GM12891 (cell line): ENCODE data around the gene LNX2.

Experiments
- DNase-seq: peaks from one replicate; pipeline ENCODE4 v3.0.0; 2011; ENCODE audit warnings: low spot score; ENCODE audit not compliant: insufficient read length
- FAIRE-seq: peaks from 2 replicates; lab custom pipeline; 2011; peaks lifted over from hg19 to GRCh38; lab: Jason Lieb, UNC
- PAX5 ChIP-seq: IDR thresholded peaks from 2 replicates; pipeline ENCODE4 v1.6.1; 2011; ENCODE audit warnings: low read length, moderate library complexity, mild to moderate bottlenecking; ENCODE audit not compliant: insufficient read depth, severe bottlenecking
- POLR2A ChIP-seq: IDR thresholded peaks from 2 replicates; pipeline ENCODE4 v1.6.1; 2011; ENCODE audit warnings: low read depth, low read length, control low read depth
- POLR2AphosphoS5 ChIP-seq: IDR thresholded peaks from 2 replicates; pipeline ENCODE4 v1.6.1; 2011; ENCODE audit warnings: low read depth, low read length, control low read depth
- POU2F2 ChIP-seq: IDR thresholded peaks from 2 replicates; pipeline ENCODE4 v1.6.1; 2011; ENCODE audit warnings: low read depth, mild to moderate bottlenecking, control low read depth, low read length, moderate library complexity
- SPI1 ChIP-seq: IDR thresholded peaks from 2 replicates; pipeline ENCODE4 v1.6.1; 2011; ENCODE audit warnings: low read depth, low read length, control low read depth
- TAF1 ChIP-seq: IDR thresholded peaks from 2 replicates; pipeline ENCODE4 v1.6.1; 2011; ENCODE audit warnings: low read depth, low read length, control low read depth

Gene LNX2

DNA sequence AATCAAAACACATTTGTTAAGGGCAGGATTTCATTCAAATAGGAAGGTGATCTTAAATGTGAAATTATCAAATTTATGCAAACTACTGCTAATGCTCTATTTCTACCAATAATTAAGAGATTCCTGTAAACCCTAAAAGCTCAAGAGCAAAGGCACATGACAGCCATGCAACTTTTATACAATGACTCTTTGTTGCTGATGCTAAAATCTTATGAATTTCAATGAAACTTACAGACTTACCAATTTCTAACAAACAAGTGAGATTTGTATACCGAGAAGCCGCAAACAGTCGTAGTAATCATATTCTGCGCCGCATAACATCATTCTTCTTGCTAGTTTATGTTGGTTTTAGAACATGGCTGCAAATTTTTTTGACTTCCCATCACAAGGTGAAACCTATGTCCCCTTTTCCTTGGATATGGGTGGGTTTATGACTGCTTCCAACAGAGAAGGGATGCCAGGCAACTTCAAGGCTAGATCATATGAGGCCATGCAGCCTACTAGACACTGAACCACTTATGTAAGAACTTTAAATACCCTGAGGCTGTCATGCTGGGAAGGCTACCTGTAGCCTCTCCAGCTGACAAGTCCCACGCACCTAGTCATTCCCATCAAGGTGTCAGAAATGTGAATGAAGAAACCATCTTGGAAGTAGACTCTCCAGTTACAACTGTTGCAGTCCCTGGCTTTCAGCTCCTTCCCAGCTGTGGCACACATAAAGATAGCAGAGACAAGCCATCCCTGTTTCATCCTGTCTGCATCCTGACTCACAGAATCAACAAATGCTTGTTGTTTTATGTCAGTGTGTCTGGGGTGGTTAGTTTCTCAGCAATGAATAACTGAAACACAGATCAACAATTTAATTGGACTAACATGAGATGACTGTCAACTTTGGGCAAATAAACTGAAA lies 42.0 kb downstream of the LNX2 start:
- no peak for TF ChIP-seq SPI1
- no peak for TF ChIP-seq PAX5
- no peak for TF ChIP-seq POLR2A
- no peak for TF ChIP-seq POLR2AphosphoS5
- no peak for TF ChIP-seq TAF1
- no peak for TF ChIP-seq POU2F2
- no peak for FAIRE-seq
- no peak for DNase-seq

DNA sequence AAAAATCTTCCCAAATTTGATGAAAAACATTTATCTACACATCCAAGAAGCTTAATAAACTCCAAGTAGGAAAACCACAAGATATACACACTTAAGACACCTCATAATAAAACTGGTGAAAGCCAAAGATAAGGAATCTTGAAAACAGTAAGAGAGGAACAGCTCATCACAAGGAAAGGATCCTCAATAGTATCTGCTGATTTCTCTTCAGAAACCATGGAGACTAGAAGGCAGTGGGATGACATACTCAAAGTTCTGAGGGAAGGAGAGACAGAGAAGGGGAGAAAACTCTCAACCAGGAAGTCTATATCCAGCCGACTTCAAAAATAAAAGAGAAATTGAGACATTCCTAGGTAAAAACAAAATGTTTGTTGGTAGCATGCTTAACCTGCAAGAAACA lies 45.7 kb downstream of the LNX2 start:
- FAIRE-seq (no peak), DNase-seq (no peak)
- no peak for TF ChIP-seq PAX5
- TF ChIP-seq POU2F2, result no peak
- no peak for TF ChIP-seq SPI1
- TF ChIP-seq TAF1, result no peak
- no peak for TF ChIP-seq POLR2A
- no peak for TF ChIP-seq POLR2AphosphoS5

DNA sequence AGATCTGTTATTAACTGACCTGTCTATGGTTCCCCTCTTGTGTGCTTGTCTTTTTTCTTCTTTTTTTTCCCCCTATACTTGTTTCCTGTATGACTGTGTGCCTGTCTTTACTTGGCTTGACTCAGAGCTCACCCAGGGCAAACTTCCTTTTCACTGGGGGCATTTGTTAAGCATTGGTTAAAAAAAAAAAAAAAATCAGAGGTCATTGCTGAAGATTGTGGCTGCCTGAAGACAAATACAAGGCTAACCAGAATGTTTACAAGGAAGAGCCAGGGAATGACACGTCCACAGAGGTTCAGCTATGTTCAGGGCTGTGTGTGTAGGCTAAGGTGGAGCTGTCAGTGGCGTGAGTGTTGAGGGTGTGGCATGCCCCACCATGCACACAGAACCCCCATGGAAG lies 47.1 kb downstream of the LNX2 start:
- no peak for TF ChIP-seq POLR2AphosphoS5
- no peak for TF ChIP-seq TAF1
- TF ChIP-seq POU2F2, result no peak
- no peak for DNase-seq
- FAIRE-seq, result no peak

DNA sequence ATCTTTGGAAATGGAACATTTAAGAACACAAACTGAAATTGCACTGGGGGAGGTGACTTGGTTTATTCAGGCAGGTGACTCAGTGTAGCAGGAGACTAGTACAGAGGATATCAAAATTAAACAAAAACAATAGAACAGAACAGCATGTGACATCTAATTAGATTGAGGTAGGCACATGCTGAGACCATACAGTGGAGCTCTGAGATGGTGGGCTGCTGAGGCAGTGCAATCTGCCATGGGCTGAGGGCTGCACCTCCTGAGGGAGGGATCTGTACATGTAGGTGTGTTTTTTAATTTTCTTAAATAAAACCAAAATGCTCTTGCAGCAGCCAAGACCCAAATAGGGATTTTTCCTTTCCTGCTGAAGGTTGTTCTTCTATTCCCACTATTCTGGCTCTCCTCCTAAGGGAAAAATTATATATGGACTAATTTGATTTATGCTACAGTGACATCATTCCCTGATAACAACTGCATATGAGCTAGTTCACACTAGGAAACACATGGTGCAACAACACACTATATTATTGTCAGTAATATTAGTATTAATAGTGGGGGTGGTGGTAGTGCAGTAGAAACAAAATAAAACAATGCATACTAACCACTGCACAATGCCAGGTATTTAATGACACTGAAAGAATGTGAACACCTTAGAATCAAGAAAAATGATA lies 48.0 kb downstream of the LNX2 start:
- DNase-seq (no peak), FAIRE-seq (no peak)
- TF ChIP-seq POLR2AphosphoS5 (no peak), SPI1 (no peak), TAF1 (no peak), POLR2A (no peak), PAX5 (no peak), POU2F2 (no peak)

DNA sequence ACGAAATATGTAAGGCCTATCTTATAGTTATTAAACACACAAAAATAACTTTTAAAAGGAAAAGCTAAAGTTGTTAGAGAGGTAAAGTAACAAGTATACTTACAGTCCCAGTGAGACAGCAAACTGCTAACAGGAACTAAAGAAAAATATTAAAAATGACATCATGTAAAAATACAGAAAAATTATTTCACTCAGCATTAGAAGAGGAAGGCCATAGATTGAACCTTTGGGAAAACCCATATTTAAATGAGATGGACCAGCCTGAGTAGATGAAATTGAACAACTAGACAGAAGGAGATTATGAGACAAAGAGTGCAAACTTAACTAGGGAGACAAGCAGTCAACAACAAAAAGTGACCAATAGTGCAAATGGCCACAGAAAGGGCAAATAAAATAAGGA lies 49.4 kb downstream of the LNX2 start:
- TF ChIP-seq POU2F2 (no peak), TAF1 (no peak), SPI1 (no peak), POLR2AphosphoS5 (no peak), POLR2A (no peak), PAX5 (no peak)
- DNase-seq (no peak), FAIRE-seq (no peak)

DNA sequence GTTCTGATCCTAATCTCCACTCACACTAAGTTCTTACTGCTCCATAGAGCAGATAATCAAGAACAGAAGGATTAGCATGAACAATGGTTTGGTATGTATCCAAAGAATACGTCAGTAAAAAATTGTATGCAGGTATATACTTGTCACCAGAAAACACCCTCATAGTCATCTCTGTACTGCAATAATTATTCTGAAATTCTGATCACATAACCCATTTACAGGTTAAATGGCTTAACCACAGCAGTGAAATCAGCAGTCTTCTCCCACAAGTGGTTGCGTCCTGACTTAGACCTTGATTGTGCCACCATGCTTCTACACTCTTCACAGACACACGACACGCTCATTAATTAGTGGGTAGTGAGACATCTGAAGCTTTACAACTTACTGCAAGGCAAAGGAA lies 50.9 kb downstream of the LNX2 start:
- TF ChIP-seq TAF1 (no peak), SPI1 (no peak), PAX5 (no peak), POLR2A (no peak)
- FAIRE-seq (no peak), DNase-seq (no peak)

DNA sequence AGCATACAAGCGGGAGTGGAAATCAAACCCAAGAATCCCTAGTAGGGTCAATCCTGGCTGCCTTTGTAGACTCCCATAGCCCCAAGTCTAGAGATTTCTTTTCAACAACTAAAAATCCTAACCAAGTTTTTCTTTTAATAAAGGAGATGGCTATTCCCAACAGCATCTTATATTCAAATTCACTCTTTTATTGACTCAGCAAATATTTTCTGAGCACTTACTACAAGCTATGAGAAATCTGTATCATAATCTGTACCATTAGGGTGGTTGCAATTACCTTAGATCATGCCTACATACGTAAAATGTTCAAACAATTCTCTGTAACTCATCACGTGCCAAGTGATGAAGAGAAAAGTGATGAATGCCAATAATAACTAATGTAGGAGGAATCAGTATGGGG lies 54.5 kb downstream of the LNX2 start:
- TF ChIP-seq SPI1 (no peak), POLR2AphosphoS5 (no peak), PAX5 (no peak), POU2F2 (no peak), TAF1 (no peak), POLR2A (no peak)
- no peak for FAIRE-seq
- no peak for DNase-seq

DNA sequence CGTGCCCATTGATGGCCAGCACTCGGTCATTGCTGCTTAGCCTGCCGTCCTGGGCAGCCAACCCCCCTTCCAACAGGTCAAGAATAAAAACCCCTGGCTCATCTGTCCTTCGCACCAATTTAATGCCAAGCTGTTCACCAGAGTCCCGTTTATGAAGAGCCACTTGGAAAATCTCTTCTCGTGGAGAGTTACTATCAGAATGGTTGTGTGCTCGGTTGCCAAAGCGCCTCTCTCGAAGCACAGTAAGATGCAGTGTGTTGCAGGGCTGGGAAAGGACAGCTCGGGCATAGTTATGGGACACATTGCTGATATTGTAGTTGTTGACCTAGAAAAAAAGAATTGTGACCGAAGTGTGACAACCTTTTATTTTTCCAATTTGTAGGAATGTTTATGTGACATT lies 57.9 kb downstream of the LNX2 start:
- no peak for TF ChIP-seq POU2F2
- TF ChIP-seq POLR2A, result no peak
- no peak for TF ChIP-seq POLR2AphosphoS5
- no peak for TF ChIP-seq TAF1
- no peak for TF ChIP-seq PAX5
- no peak for TF ChIP-seq SPI1
- DNase-seq (no peak), FAIRE-seq (no peak)

DNA sequence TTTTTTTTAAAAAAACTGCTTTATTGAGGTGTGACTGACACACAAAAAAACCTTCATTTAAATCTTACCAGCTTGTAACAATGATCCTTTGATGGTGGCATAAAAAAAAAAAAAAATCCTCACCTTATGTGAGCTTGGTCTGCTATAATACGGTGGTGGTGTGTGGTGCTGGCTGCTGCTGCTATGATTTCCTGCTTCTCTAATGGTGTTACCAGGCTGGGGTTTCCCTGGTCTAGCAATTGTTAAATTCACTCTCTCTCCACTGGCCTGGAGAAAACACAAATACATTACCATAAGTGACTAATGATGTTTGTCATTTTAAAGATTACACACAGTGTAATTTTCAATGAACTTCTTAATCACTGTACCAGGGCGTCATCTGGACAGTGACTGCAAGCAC lies 60.6 kb downstream of the LNX2 start:
- FAIRE-seq, result no peak
- TF ChIP-seq TAF1, result no peak
- TF ChIP-seq POLR2A, result no peak
- DNase-seq, result no peak

DNA sequence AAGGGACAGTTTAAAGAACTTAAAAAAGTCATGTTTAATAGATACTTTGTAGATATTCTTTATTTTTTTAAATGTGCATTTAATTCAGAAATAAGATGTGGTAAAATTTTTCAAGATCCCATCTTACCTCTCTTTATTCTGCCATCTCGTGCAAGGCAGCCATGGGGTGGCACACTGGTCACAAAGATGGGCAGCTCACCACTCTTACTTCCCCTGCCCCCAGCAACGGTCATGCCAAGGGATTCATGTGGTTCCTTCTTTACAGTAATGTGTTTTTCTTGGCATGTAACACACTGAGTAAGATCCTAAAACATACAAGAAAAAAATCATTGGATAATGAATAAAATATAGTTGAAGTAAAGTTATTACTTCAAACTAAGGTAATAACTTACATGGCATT lies 64.2 kb downstream of the LNX2 start:
- no peak for DNase-seq
- FAIRE-seq, result no peak
- no peak for TF ChIP-seq SPI1
- TF ChIP-seq POLR2AphosphoS5, result no peak
- no peak for TF ChIP-seq TAF1
- no peak for TF ChIP-seq POLR2A
- TF ChIP-seq PAX5, result no peak
- TF ChIP-seq POU2F2, result no peak
